Osteocyte (in vitro differentiated cells): ENCODE results near the gene GLCE. TPM values are rescaled to one million over a fixed set of nuclear protein-coding genes. Genes with fewer than 3 reads are reported as not detected.

Experiments
- DNase-seq: peaks from one replicate; pipeline ENCODE4 v3.0.0; 2021; ENCODE audit warnings: mixed read lengths; ENCODE audit not compliant: unreplicated experiment; ENCODE audit errors: extremely low spot score
- H3K27ac Mint-ChIP-seq: one replicate; pipeline ENCODE4 v1.8.0; 2021; ENCODE audit warnings: mild to moderate bottlenecking, mixed read lengths; ENCODE audit not compliant: unreplicated experiment
- H3K27me3 Mint-ChIP-seq: one replicate; pipeline ENCODE4 v1.8.0; 2021; ENCODE audit warnings: mixed read lengths; ENCODE audit not compliant: unreplicated experiment
- H3K36me3 Mint-ChIP-seq: one replicate; pipeline ENCODE4 v1.8.0; 2021; ENCODE audit warnings: mixed read lengths; ENCODE audit not compliant: unreplicated experiment
- H3K4me1 Mint-ChIP-seq: one replicate; pipeline ENCODE4 v1.8.0; 2021; ENCODE audit warnings: mixed read lengths; ENCODE audit not compliant: unreplicated experiment
- H3K4me3 Mint-ChIP-seq: one replicate; pipeline ENCODE4 v1.8.0; 2021; ENCODE audit warnings: mild to moderate bottlenecking, moderate library complexity, mixed read lengths; ENCODE audit not compliant: unreplicated experiment
- H3K9me3 Mint-ChIP-seq: one replicate; pipeline ENCODE4 v1.8.0; 2021; ENCODE audit warnings: mixed read lengths; ENCODE audit not compliant: unreplicated experiment
- CTCF ChIP-seq: fragments of 200-600 bp; sonication (generic); IDR thresholded peaks from 2 replicates; pipeline ENCODE4 v1.5.0; 2021; ENCODE audit warnings: antibody characterized with exemption, mild to moderate bottlenecking, moderate library complexity
- total RNA-seq: library from RNA; stranded (reverse); gene quantifications from 2 replicates; pipeline ENCODE4 v1.2.1, GENCODE V29; 2021

The GLCE gene
- total RNA-seq, 1 donor from 2014 or later, result 19.5 TPM

- no peak for TF ChIP-seq CTCF
- H3K27ac Mint-ChIP-seq, result peak overlapping the region; percentile 84
- H3K27me3 Mint-ChIP-seq, result no peaks in the 10 kb centered on the region
- no peak overlapping the region for H3K4me3 Mint-ChIP-seq
- peaks cover 9% of the 10 kb centered on the region for H3K9me3 Mint-ChIP-seq
- peaks cover 42% of the 10 kb centered on the region for H3K4me1 Mint-ChIP-seq
- DNase-seq, result no peak
- peaks cover 4% of the 10 kb centered on the region for H3K36me3 Mint-ChIP-seq
Measured at GRCh38 chr15:69194854-69195253, 34.4 kb downstream of the GLCE start.

GRCh38 chr15:69200832-69201745 is 40.7 kb downstream of the GLCE start:
- no peaks in the 10 kb centered on the region for H3K27me3 Mint-ChIP-seq
- peaks cover 2% of the 10 kb centered on the region for H3K4me1 Mint-ChIP-seq
- H3K27ac Mint-ChIP-seq, result no peak overlapping the region
- H3K36me3 Mint-ChIP-seq, result no peaks in the 10 kb centered on the region
- no peak for TF ChIP-seq CTCF
- H3K9me3 Mint-ChIP-seq, result no peaks in the 10 kb centered on the region
- no peak overlapping the region for H3K4me3 Mint-ChIP-seq
- DNase-seq, result no peak

GRCh38 chr15:69206079-69206478 is 45.6 kb downstream of the GLCE start:
- H3K27ac Mint-ChIP-seq, result no peak overlapping the region
- H3K36me3 Mint-ChIP-seq, result no peaks in the 10 kb centered on the region
- H3K9me3 Mint-ChIP-seq, result no peaks in the 10 kb centered on the region
- DNase-seq, result no peak
- TF ChIP-seq CTCF, result no peak
- no peaks in the 10 kb centered on the region for H3K4me1 Mint-ChIP-seq
- H3K27me3 Mint-ChIP-seq, result no peaks in the 10 kb centered on the region
- H3K4me3 Mint-ChIP-seq, result no peak overlapping the region

- no peak overlapping the region for H3K4me3 Mint-ChIP-seq
- no peaks in the 10 kb centered on the region for H3K36me3 Mint-ChIP-seq
- no peak for DNase-seq
- H3K4me1 Mint-ChIP-seq, result no peaks in the 10 kb centered on the region
- no peak overlapping the region for H3K27ac Mint-ChIP-seq
- no peak for TF ChIP-seq CTCF
- H3K27me3 Mint-ChIP-seq, result no peaks in the 10 kb centered on the region
- H3K9me3 Mint-ChIP-seq, result no peaks in the 10 kb centered on the region
Measured at GRCh38 chr15:69209661-69210060, 49.2 kb downstream of the GLCE start.

- DNase-seq, result no peak
- H3K4me3 Mint-ChIP-seq, result no peak overlapping the region
- H3K9me3 Mint-ChIP-seq, result no peaks in the 10 kb centered on the region
- no peaks in the 10 kb centered on the region for H3K27me3 Mint-ChIP-seq
- no peak for TF ChIP-seq CTCF
- no peaks in the 10 kb centered on the region for H3K4me1 Mint-ChIP-seq
- no peak overlapping the region for H3K27ac Mint-ChIP-seq
- H3K36me3 Mint-ChIP-seq, result no peaks in the 10 kb centered on the region
Measured at GRCh38 chr15:69210574-69210973, 50.1 kb downstream of the GLCE start.
